ENCODE results near the gene CPA5.

DNA sequence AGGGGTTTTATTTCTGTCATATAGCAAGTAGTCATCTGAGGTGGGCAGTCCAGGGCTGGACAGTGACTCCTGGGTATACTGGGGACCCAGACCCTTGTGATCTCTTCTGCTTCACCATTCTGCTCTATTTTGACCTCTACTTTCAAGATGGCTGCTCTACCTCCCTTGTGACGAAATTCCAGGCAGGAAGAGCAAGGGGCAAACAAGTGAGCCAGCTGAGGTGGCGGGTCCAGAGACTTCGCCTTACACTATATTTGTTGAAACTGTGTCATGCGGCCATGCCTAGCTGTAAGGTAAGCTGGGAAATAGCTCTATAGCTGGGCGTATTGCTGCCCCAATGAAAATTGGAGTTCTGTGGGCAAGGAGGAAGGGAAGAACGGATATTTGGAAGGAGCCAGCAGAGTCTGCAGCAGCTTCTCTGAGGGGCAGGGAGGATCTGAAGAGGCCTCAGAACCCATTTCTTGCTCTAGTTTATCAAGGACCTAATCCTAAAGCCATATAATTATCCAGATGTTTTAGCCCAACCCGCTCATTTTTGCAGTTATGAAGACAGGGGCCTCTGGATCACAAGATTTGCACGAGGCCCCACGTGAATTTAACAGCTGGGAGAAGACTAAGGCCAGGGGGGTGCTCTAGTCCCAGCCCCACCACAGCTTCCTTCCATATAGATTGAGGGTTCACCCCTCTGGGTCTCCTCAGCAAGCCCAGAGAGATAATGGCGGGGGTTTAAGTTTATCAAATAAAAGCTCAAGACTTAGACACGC, 28.0 kb downstream of the CPA5 start:
- TF ChIP-seq, protein P1, sequence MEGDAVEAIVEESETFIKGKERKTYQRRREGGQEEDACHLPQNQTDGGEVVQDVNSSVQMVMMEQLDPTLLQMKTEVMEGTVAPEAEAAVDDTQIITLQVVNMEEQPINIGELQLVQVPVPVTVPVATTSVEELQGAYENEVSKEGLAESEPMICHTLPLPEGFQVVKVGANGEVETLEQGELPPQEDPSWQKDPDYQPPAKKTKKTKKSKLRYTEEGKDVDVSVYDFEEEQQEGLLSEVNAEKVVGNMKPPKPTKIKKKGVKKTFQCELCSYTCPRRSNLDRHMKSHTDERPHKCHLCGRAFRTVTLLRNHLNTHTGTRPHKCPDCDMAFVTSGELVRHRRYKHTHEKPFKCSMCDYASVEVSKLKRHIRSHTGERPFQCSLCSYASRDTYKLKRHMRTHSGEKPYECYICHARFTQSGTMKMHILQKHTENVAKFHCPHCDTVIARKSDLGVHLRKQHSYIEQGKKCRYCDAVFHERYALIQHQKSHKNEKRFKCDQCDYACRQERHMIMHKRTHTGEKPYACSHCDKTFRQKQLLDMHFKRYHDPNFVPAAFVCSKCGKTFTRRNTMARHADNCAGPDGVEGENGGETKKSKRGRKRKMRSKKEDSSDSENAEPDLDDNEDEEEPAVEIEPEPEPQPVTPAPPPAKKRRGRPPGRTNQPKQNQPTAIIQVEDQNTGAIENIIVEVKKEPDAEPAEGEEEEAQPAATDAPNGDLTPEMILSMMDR (IDR thresholded peaks at IDR 0.05; ENCODE audit: borderline replicate concordance, extremely low read depth, low read length, poor library complexity, severe bottlenecking) = no peak
- no peak for TF ChIP-seq EZH2 (IDR thresholded peaks at IDR 0.05; ENCODE audit: borderline replicate concordance, low read depth, low read length, severe bottlenecking)
